A549 (cell line): ENCODE results near the gene CHST15. TPM values are rescaled to one million over a fixed set of nuclear protein-coding genes. Genes with fewer than 3 reads are reported as not detected.

Experiments
- ATAC-seq, 2 experiments: fragments of 200-7000 bp in 1 of 2; fragments of >200 bp in 1 of 2; cut with Nextera tagmentation in 1 of 2; cut with Tn5 transposase in 1 of 2; 3 replicates each; pipeline versions ENCODE4 v1.8.0 to v1.9.1; 2018 to 2020; ENCODE audit warnings: mild to moderate bottlenecking in 1 of 2, moderate library complexity in 1 of 2
- CTCF ChIA-PET: fragments of 300-600 bp; sonication (Branson Sonifier 250); formaldehyde crosslinking; extraction: SDS; loops from one replicate; lab custom pipeline; 2021; ENCODE audit warnings: antibody characterized with exemption, inconsistent platforms; lab: Yijun Ruan, JAX
- POLR2A ChIA-PET: fragments of 350-600 bp; formaldehyde crosslinking; extraction: SDS; loops from one replicate; lab custom pipeline; 2021; ENCODE audit warnings: antibody characterized with exemption, inconsistent platforms; lab: Yijun Ruan, JAX
- DNase-seq, 2 experiments: peaks; one replicate each; pipeline versions ENCODE4 v3.0.0 to v3.0.0-alpha.2; 2011 to 2016; ENCODE audit warnings: low read depth in 1 of 2, low spot score in 1 of 2
- FAIRE-seq: peaks from 2 replicates; lab custom pipeline; 2011; peaks lifted over from hg19 to GRCh38; lab: Jason Lieb, UNC
- H3K27ac ChIP-seq, 2 experiments: fragments of >200 bp; sonication (Bioruptor Twin); formaldehyde crosslinking; 3 replicates each; pipeline ENCODE4 v1.5.1; 2016 to 2017
- H3K4me1 ChIP-seq: fragments of >200 bp; sonication (Bioruptor Twin); formaldehyde crosslinking; 3 replicates; pipeline ENCODE4 v1.6.1; 2016
- H3K4me2 ChIP-seq: fragments of >200 bp; sonication (Bioruptor Twin); formaldehyde crosslinking; 3 replicates; pipeline ENCODE4 v1.6.1; 2016
- H3K4me3 ChIP-seq: fragments of >200 bp; sonication (Bioruptor Twin); formaldehyde crosslinking; 3 replicates; pipeline ENCODE4 v1.5.1; 2016
- H3K9me3 ChIP-seq: fragments of >200 bp; sonication (Bioruptor Twin); formaldehyde crosslinking; 3 replicates; pipeline ENCODE4 v1.6.1; 2016
- CBX8 ChIP-seq: fragments of 200-600 bp; sonication (generic); IDR thresholded peaks from 2 replicates; pipeline ENCODE4 v1.6.1; 2016
- E2F6 ChIP-seq: IDR thresholded peaks from 2 replicates; pipeline ENCODE4 v1.6.1; 2012; ENCODE audit warnings: low read depth, borderline replicate concordance
- EHF ChIP-seq: fragments of 250-450 bp; sonication (Bioruptor Pico); IDR thresholded peaks from 2 replicates; pipeline ENCODE4 v1.5.0; 2020; ENCODE audit warnings: mild to moderate bottlenecking
- FOSB ChIP-seq: fragments of 250-450 bp; sonication (Bioruptor Pico); IDR thresholded peaks from 2 replicates; pipeline ENCODE4 v1.5.0; 2020; ENCODE audit warnings: mild to moderate bottlenecking, moderate library complexity
- HDAC2 ChIP-seq: fragments of 200-600 bp; sonication (generic); IDR thresholded peaks from 2 replicates; pipeline ENCODE4 v1.6.1; 2016
- HES2 ChIP-seq: fragments of >200 bp; sonication (Bioruptor Twin); formaldehyde crosslinking; IDR thresholded peaks from 2 replicates; pipeline ENCODE4 v1.6.1; 2016
- HEYL ChIP-seq: fragments of 250-450 bp; sonication (Bioruptor Pico); IDR thresholded peaks from 2 replicates; pipeline ENCODE4 v1.8.0; 2021; ENCODE audit warnings: mild to moderate bottlenecking, moderate library complexity
- HOXA7 ChIP-seq: fragments of 250-450 bp; sonication (Bioruptor Pico); IDR thresholded peaks from 2 replicates; pipeline ENCODE4 v1.5.0; 2020; ENCODE audit warnings: mild to moderate bottlenecking, moderate library complexity
- JUN ChIP-seq, 2 experiments: fragments of >200 bp; sonication (Bioruptor Twin); formaldehyde crosslinking; IDR thresholded peaks; 2 replicates in 1 of 2; 3 replicates in 1 of 2; pipeline ENCODE4 v1.6.1; 2016 to 2017
- MAZ ChIP-seq: fragments of 150-350 bp; IDR thresholded peaks from 2 replicates; pipeline ENCODE4 v1.6.1; 2014; ENCODE audit warnings: antibody characterized with exemption, low read depth, low read length, borderline replicate concordance
- NPAS2 ChIP-seq: fragments of 250-450 bp; sonication (Bioruptor Pico); IDR thresholded peaks from 2 replicates; pipeline ENCODE4 v1.8.0; 2022; ENCODE audit warnings: mild to moderate bottlenecking, moderate library complexity, borderline replicate concordance
- NR3C1 ChIP-seq: fragments of >200 bp; sonication (Bioruptor Twin); formaldehyde crosslinking; IDR thresholded peaks from 3 replicates; pipeline ENCODE4 v1.6.1; 2017
- RARB ChIP-seq: fragments of 250-450 bp; sonication (Bioruptor Pico); IDR thresholded peaks from 2 replicates; pipeline ENCODE4 v1.8.0; 2021; ENCODE audit warnings: mild to moderate bottlenecking, moderate library complexity
- RFX5 ChIP-seq: fragments of 450-650 bp; IDR thresholded peaks from 2 replicates; pipeline ENCODE4 v1.7.1; 2014; ENCODE audit warnings: antibody characterized with exemption, mild to moderate bottlenecking, moderate library complexity
- SMC3 ChIP-seq: fragments of >200 bp; sonication (Bioruptor Twin); formaldehyde crosslinking; IDR thresholded peaks from 3 replicates; pipeline ENCODE4 v1.6.1; 2018; ENCODE audit warnings: inconsistent platforms
- TP53 ChIP-seq: fragments of 250-450 bp; sonication (Bioruptor Pico); IDR thresholded peaks from 2 replicates; pipeline ENCODE4 v1.5.0; 2021; ENCODE audit warnings: mild to moderate bottlenecking, moderate library complexity
- USF2 ChIP-seq: fragments of 450-650 bp; IDR thresholded peaks from 2 replicates; pipeline ENCODE4 v1.6.1; 2014; ENCODE audit warnings: antibody characterized with exemption
- WGBS: methylation state at CpG from one replicate; pipeline ENCODE4 v1.1.6; 2017; ENCODE audit errors: missing lambda C conversion rate; 5-methylcytosine and 5-hydroxymethylcytosine counted together
- polyA plus RNA-seq, 4 experiments: library from polyadenylated mRNA; depleted of rRNA in 3 of 4; stranded (reverse); fragments of >200 nt; fragmentation: RNase III in 1 of 4; extraction: RNeasy Plus Mini Kit Qiagen cat#74134 plus additional on column Dnase treatment in 1 of 4; gene quantifications; 2 replicates in 3 of 4; 3 replicates in 1 of 4; pipeline ENCODE4 v1.2.3, GENCODE V29; 2011 to 2017
- TF ChIP-seq, protein P1 (sequence below): IDR thresholded peaks from 2 replicates; pipeline ENCODE4 v1.6.1; 2012
- TF ChIP-seq, protein P2 (sequence below): fragments of >200 bp; sonication (Bioruptor Twin); formaldehyde crosslinking; IDR thresholded peaks from 3 replicates; pipeline ENCODE4 v1.6.1; 2016

The CHST15 gene
- polyA plus RNA-seq, 2 of the 4 experiments (the other 2 are of a cell fraction): 5.1 to 10.3 TPM

DNA sequence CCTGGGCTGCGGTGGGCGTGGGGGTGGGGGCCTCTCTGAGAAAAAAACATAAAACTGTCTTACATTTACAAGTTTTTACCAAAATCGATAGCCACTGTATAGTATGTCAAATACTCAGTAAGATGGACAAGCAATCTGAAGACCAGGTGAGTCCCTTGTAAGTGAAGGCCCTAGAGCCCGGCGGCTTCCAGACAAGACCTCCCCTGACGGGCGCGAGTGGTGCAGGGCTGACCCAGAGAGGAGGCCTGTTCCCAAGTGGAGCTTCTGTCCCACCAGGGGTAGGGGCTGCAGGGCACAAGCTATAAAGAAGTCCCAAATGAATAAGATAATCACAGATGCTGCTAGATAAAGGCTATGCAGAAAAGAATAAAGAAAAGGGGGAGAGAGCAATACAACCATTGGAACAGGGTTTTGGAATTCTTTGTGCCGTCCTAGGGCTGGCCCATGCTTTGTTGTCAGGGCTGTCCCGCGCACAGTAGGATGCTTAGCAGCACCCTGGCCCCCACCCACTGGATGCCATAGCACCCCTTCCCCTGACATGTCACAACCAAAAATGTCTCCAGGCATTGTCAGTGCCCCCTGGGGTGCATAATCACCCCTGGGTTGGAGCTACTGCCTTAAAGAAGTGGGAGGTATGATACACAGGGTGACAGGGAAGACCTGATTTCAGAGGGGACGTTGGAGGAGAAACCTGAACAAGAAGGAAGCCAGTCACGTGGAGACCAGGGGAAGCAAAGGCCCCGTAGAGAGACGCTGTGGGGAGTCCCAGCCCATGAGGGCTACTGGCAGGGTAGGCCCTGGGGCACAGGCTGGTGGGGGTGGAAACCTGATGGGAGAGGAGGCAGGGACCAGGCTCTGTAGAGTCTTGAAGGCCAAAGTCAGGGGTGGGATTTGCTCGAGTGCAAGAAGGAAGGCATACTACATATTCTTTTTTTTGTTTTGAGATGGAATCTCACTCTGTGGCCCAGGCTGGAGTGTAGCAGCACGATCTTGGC is 43.1 kb downstream of the CHST15 start:
- TF ChIP-seq NR3C1 (no peak), NPAS2 (CRISPR knock-in tag) (no peak)

GRCh38 chr10:124049484-124049883 is 43.9 kb downstream of the CHST15 start:
- ChIA-PET POLR2A (no interaction called here), CTCF (interaction anchor here (1.0 to 1.7 kb wide), 2 partner anchors 10 to 16 kb away, joined by 3 to 4 read pairs; no protein-coding TSS in a partner anchor)
- Histone ChIP-seq H3K4me2 (0 out of 3 replicates have a peak overlapping the region, but pooled peaks have one; percentile 5), H3K9me3 (no peaks in the 10 kb centered on the region), H3K27ac (no peak overlapping the region), H3K4me3 (no peak overlapping the region), H3K4me1 (peaks cover 9% of the 10 kb centered on the region; the same call in 1 of the 3 replicates)
- ATAC-seq: peak; percentile 74 to 85; a peak in 5 of 6 replicates
- no peak for TF ChIP-seq TP53 (CRISPR knock-in tag)
- TF ChIP-seq FOSB (CRISPR knock-in tag): no peak
- no peak for TF ChIP-seq CBX8
- no peak for TF ChIP-seq SMC3
- TF ChIP-seq HDAC2: no peak
- TF ChIP-seq JUN (IDR thresholded peaks at IDR 0.05): no peak
- no peak for TF ChIP-seq HEYL (CRISPR knock-in tag)
- TF ChIP-seq, protein P1, sequence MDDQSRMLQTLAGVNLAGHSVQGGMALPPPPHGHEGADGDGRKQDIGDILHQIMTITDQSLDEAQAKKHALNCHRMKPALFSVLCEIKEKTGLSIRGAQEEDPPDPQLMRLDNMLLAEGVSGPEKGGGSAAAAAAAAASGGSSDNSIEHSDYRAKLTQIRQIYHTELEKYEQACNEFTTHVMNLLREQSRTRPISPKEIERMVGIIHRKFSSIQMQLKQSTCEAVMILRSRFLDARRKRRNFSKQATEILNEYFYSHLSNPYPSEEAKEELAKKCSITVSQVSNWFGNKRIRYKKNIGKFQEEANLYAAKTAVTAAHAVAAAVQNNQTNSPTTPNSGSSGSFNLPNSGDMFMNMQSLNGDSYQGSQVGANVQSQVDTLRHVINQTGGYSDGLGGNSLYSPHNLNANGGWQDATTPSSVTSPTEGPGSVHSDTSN: no peak
- TF ChIP-seq RFX5: no peak
- no peak for TF ChIP-seq USF2
- TF ChIP-seq, protein P2, sequence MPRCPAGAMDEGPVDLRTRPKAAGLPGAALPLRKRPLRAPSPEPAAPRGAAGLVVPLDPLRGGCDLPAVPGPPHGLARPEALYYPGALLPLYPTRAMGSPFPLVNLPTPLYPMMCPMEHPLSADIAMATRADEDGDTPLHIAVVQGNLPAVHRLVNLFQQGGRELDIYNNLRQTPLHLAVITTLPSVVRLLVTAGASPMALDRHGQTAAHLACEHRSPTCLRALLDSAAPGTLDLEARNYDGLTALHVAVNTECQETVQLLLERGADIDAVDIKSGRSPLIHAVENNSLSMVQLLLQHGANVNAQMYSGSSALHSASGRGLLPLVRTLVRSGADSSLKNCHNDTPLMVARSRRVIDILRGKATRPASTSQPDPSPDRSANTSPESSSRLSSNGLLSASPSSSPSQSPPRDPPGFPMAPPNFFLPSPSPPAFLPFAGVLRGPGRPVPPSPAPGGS: no peak
- TF ChIP-seq RARB (CRISPR knock-in tag): no peak
- no peak for TF ChIP-seq MAZ
- no peak for TF ChIP-seq EHF (CRISPR knock-in tag)
- TF ChIP-seq HES2: no peak
- TF ChIP-seq E2F6: no peak
- TF ChIP-seq HOXA7 (CRISPR knock-in tag): no peak
- FAIRE-seq: no peak
- peak; percentile 19 to 50 for DNase-seq
- WGBS: 67% methylated on average over 5 of the region's 5 CpGs

More for the DNA sequence above, 43.1 kb downstream of the CHST15 start:
- no peak for DNase-seq
- no peaks in the 10 kb centered on the region for H3K9me3 ChIP-seq
- ChIA-PET CTCF (interaction anchor here (1.7 kb wide), 1 partner anchor 17 kb away, joined by 3 read pairs; no protein-coding TSS in a partner anchor), POLR2A (no interaction called here)
- peaks cover 9% of the 10 kb centered on the region; the same call in 1 of the 3 replicates for H3K4me1 ChIP-seq
- H3K4me2 ChIP-seq: no peak overlapping the region
- H3K4me3 ChIP-seq: no peak overlapping the region
- no peak for FAIRE-seq
- 82% methylated on average over 17 of the region's 17 CpGs for WGBS
- H3K27ac ChIP-seq: 0 out of 6 replicates have a peak overlapping the region, but pooled peaks of 1 of the 2 experiments have one; percentile 6
- peak in 1 of 2 experiments; percentile 9; a peak in 1 of 6 replicates for ATAC-seq
